Uterus (tissue), 2 donors: ENCODE results near the gene DMAP1.

Source experiments
- CTCF ChIP-seq, 4 experiments: fragments of 200-600 bp in 2 of 4; fragments of 450-650 bp in 2 of 4; sonication (generic) in 2 of 4; IDR thresholded peaks; one replicate each; pipeline ENCODE4 v1.5.1; 2016 to 2019; ENCODE audit warnings: antibody characterized with exemption in 4 of 4, mild to moderate bottlenecking in 2 of 4, moderate library complexity in 1 of 4
- POLR2A ChIP-seq, 2 donors: fragments of 450-650 bp; IDR thresholded peaks; one replicate each; pipeline ENCODE4 v1.6.1; 2016; ENCODE audit warnings: antibody characterized with exemption in 2 of 2, mild to moderate bottlenecking in 1 of 2, moderate library complexity in 1 of 2

- no peak for TF ChIP-seq CTCF (IDR thresholded peaks at IDR 0.05)
- TF ChIP-seq POLR2A (IDR thresholded peaks at IDR 0.05) = no peak
Observed at GRCh38 chr1:44244986-44245385, 31.7 kb downstream of the DMAP1 start.
